ENCODE results near the gene HSPH1. TPM values are rescaled to one million over a fixed set of nuclear protein-coding genes. Genes with fewer than 3 reads are reported as not detected.

HSPH1 gene
- total and polyA plus RNA-seq, 2 of the 8 experiments (the other 6 are each of a cell fraction or from before 2014, with no cell fraction given), result 14.2 to 145 TPM

DNA sequence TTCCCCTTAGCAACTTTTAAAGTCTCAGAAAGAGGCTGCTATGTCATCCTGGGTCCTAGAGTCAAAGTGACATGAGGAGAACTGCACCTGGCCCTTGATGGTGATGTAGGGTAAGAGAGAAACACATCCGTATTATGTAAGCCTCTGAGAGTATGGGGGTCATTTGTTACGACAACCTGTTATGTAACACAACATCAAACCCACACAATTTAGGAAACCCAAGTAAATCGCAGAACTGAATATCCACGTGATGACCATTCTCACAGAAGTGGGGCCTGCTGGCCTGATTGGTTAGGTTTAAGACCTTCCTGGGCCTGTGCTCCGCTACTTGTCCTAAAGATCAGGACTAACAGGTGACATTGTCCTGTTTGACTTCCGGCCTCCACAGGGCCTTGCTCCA is 22.7 kb upstream of the HSPH1 start (continued):
- no peak for TF ChIP-seq SUZ12 (IDR thresholded peaks at IDR 0.05; ENCODE audit: low read length)
- TF ChIP-seq, protein P1, sequence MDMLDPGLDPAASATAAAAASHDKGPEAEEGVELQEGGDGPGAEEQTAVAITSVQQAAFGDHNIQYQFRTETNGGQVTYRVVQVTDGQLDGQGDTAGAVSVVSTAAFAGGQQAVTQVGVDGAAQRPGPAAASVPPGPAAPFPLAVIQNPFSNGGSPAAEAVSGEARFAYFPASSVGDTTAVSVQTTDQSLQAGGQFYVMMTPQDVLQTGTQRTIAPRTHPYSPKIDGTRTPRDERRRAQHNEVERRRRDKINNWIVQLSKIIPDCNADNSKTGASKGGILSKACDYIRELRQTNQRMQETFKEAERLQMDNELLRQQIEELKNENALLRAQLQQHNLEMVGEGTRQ (IDR thresholded peaks at IDR 0.05; ENCODE audit: low read length), result no peak

All from H1 (cell line).